Activated effector memory CD4-positive, alpha-beta T cell treated with anti-CD3 and anti-CD28 coated beads, Interleukin-2, amount 50 U/mL, for 16 hours (primary cell): Measurements from ENCODE around the gene DBR1.

ENCODE experiments used
- DNase-seq: peaks from one replicate; pipeline ENCODE4 v3.0.0-alpha.2; 2020

Gene DBR1

GRCh38 chr3:138174421-138175131 is at the start of gene DBR1:
Gene DBR1, minus strand, starts transcription at chr3:138174921. Its CDS starts 126 bp downstream, at chr3:138174795.
- peak; percentile 87 for DNase-seq

- DNase-seq, result no peak
Measured at GRCh38 chr3:138222942-138223287, 48.2 kb upstream of the DBR1 start.

- DNase-seq, result no peak
Measured at GRCh38 chr3:138222131-138222941, 47.6 kb upstream of the DBR1 start.

- no peak for DNase-seq
Measured at GRCh38 chr3:138220788-138221187, 46.1 kb upstream of the DBR1 start.

GRCh38 chr3:138220242-138220641 is 45.5 kb upstream of the DBR1 start:
- no peak for DNase-seq

GRCh38 chr3:138219255-138219654 is 44.5 kb upstream of the DBR1 start:
- no peak for DNase-seq

GRCh38 chr3:138213398-138214085 is 38.8 kb upstream of the DBR1 start:
- no peak for DNase-seq

- DNase-seq, result no peak
Measured at GRCh38 chr3:138210528-138210927, 35.8 kb upstream of the DBR1 start.

GRCh38 chr3:138206196-138206595 is 31.5 kb upstream of the DBR1 start:
- DNase-seq, result no peak

- no peak for DNase-seq
Measured at GRCh38 chr3:138205527-138205926, 30.8 kb upstream of the DBR1 start.

GRCh38 chr3:138203938-138204337 is 29.2 kb upstream of the DBR1 start:
- no peak for DNase-seq

- no peak for DNase-seq
Measured at GRCh38 chr3:138202945-138203701, 28.4 kb upstream of the DBR1 start.

GRCh38 chr3:138200424-138200823 is 25.7 kb upstream of the DBR1 start:
- DNase-seq, result no peak

GRCh38 chr3:138199851-138200250 is 25.1 kb upstream of the DBR1 start:
- no peak for DNase-seq

- no peak for DNase-seq
Measured at GRCh38 chr3:138197524-138197923, 22.8 kb upstream of the DBR1 start.

GRCh38 chr3:138197058-138197457 is 22.3 kb upstream of the DBR1 start:
- no peak for DNase-seq

- DNase-seq, result no peak
Measured at GRCh38 chr3:138196023-138196422, 21.3 kb upstream of the DBR1 start.

GRCh38 chr3:138195481-138195880 is 20.8 kb upstream of the DBR1 start:
- DNase-seq, result no peak

GRCh38 chr3:138188013-138188730 is 13.5 kb upstream of the DBR1 start:
- DNase-seq, result no peak

GRCh38 chr3:138187296-138188012 is 12.7 kb upstream of the DBR1 start, which contains the start of gene ARMC8:
Gene ARMC8, plus strand, starts transcription at chr3:138187301. Its CDS starts 254 bp downstream, at chr3:138187555.
- DNase-seq, result no peak

GRCh38 chr3:138186803-138187295 is 12.1 kb upstream of the DBR1 start:
- peak; percentile 96 for DNase-seq
